MM.1S (cell line): Measurements from ENCODE around the gene AKAP13.
"Not testable (repeated sequence)": the region's sequence is repeated elsewhere in the genome, so short reads cannot be mapped to it uniquely, and the experiment has no call there.

Experiments used
- CTCF ChIP-seq: fragments of 300-600 bp; sonication (generic); IDR thresholded peaks from 2 replicates; pipeline ENCODE4 v1.5.1; 2016; ENCODE audit warnings: antibody characterized with exemption, low read length, mixed read lengths
- EZH2 ChIP-seq: fragments of 300-600 bp; sonication (generic); optimal IDR thresholded peaks from 2 replicates; pipeline ENCODE3; 2017; ENCODE audit warnings: low read depth, mild to moderate bottlenecking, antibody characterized with exemption, low read length, mixed read lengths
- EZH2phosphoT487 ChIP-seq: fragments of 300-600 bp; sonication (generic); IDR thresholded peaks from 2 replicates; pipeline ENCODE4 v1.6.1; 2018; ENCODE audit warnings: antibody characterized with exemption, low read length

GRCh38 chr15:85343443-85343842, 37.0 kb upstream of the AKAP13 start:
- TF ChIP-seq CTCF, EZH2, EZH2phosphoT487: not testable (repeated sequence)
